AG04450 (cell line): ENCODE measurements around the gene PTPRG. TPM values are rescaled to one million over a fixed set of nuclear protein-coding genes. Genes with fewer than 3 reads are reported as not detected.

ENCODE experiments used
- CTCF ChIA-PET: fragments of 300-600, 350-600 bp; formaldehyde crosslinking; extraction: SDS; loops from one replicate; lab custom pipeline; 2022; ENCODE audit warnings: antibody characterized with exemption, inconsistent platforms; lab: Charles Lee
- POLR2A ChIA-PET: fragments of 350-600 bp; formaldehyde crosslinking; extraction: SDS; loops from one replicate; lab custom pipeline; 2021; ENCODE audit warnings: antibody characterized with exemption, inconsistent platforms; lab: Yijun Ruan, JAX
- DNase-seq: peaks from one replicate; pipeline ENCODE4 v3.0.0-alpha.2; 2011; ENCODE audit warnings: low read depth, low spot score
- H3K27ac ChIP-seq: one replicate; pipeline ENCODE4 v1.5.1; 2012; ENCODE audit warnings: low read depth, low read length, control low read depth
- H3K27me3 ChIP-seq: one replicate; pipeline ENCODE4 v1.6.0; 2012; ENCODE audit warnings: low read length; ENCODE audit not compliant: control insufficient read depth, insufficient read depth
- H3K4me3 ChIP-seq: 2 replicates; pipeline ENCODE4 v1.5.1; 2011; ENCODE audit warnings: mild to moderate bottlenecking, low read depth, low read length, control low read depth
- H3K9me3 ChIP-seq: 2 replicates; pipeline ENCODE4 v1.5.1; 2012; ENCODE audit warnings: low read length; ENCODE audit not compliant: control insufficient read depth, insufficient read depth
- polyA minus RNA-seq: library from RNA; depleted of rRNA, polyadenylated mRNA; stranded (reverse); fragments of >200 nt; gene quantifications from 2 replicates; pipeline ENCODE4 v1.2.3, GENCODE V29; 2011; rRNA and poly(A)+ RNA removed
- polyA plus RNA-seq: library from polyadenylated mRNA; depleted of rRNA; stranded (reverse); fragments of >200 nt; gene quantifications from 2 replicates; pipeline ENCODE4 v1.2.3, GENCODE V29; 2011; rRNA removed
- TF ChIP-seq, protein P1 (sequence below): IDR thresholded peaks from 2 replicates; pipeline ENCODE4 v1.5.1; 2011; ENCODE audit warnings: low read depth, low read length, control low read depth, inconsistent platforms

The PTPRG gene
- polyA plus RNA-seq (24.2 and 26.5 TPM in 2 replicates), polyA minus RNA-seq (65.4 and 67.3 TPM in 2 replicates)

DNA sequence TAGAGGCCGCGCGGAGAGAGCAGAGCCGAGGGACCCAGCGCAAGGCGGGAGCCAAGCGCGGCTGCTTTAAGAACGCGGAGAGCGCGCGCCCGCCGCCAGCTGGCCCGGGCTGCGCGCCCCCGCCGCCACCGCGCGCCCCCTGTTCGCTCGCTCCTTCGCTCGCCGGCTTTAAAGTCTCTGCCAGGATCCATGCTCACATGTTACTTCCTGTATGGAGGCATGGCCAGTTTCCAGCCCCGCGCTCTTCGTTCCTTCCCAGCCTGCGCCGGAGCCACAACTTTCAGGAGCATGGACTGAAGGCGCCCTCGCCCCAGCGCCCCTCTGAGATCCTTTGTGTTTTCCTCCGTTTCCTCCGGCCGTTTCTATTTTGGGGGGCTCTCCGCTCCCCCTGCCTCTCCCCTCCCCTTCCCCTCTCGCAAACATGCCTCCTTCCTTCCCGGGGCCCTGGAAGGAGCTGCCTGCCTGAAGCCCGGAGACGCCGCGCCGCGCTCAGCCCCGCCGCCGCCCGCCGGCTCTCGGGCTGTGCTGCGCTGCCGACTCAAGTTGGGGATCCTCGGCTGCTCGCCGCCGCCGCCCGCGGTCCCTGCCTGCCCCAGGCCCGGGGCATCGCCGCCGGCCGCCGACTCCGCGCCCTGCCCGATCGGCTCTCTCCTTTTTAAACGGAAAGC is at the start of gene PTPRG:
TSS of gene PTPRG (plus strand) at position 198 of the 668 bp plus-strand sequence. CDS start 717 bp downstream, outside the sequence.
- peak; percentile 83 for DNase-seq
- peak within 1 kb of the TSS; percentile 86 for H3K4me3 ChIP-seq
- H3K27me3 ChIP-seq: no peaks in the 10 kb centered on the region
- no peaks in the 10 kb centered on the region; the same call in 1 of the 2 replicates for H3K9me3 ChIP-seq
- H3K27ac ChIP-seq: peak within 1 kb of the TSS; percentile 96
- ChIA-PET POLR2A (interaction anchor here (0.6 to 2.3 kb wide), 22 partner anchors 15 to 1043 kb away, joined by 3 to 10 read pairs (median 3); no protein-coding TSS in a partner anchor), CTCF (interaction anchor here (0.6 to 5.9 kb wide), 5 partner anchors 10 to 627 kb away, joined by 3 to 61 read pairs (median 4); no protein-coding TSS in a partner anchor)
- TF ChIP-seq, protein P1, sequence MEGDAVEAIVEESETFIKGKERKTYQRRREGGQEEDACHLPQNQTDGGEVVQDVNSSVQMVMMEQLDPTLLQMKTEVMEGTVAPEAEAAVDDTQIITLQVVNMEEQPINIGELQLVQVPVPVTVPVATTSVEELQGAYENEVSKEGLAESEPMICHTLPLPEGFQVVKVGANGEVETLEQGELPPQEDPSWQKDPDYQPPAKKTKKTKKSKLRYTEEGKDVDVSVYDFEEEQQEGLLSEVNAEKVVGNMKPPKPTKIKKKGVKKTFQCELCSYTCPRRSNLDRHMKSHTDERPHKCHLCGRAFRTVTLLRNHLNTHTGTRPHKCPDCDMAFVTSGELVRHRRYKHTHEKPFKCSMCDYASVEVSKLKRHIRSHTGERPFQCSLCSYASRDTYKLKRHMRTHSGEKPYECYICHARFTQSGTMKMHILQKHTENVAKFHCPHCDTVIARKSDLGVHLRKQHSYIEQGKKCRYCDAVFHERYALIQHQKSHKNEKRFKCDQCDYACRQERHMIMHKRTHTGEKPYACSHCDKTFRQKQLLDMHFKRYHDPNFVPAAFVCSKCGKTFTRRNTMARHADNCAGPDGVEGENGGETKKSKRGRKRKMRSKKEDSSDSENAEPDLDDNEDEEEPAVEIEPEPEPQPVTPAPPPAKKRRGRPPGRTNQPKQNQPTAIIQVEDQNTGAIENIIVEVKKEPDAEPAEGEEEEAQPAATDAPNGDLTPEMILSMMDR: no peak

DNA sequence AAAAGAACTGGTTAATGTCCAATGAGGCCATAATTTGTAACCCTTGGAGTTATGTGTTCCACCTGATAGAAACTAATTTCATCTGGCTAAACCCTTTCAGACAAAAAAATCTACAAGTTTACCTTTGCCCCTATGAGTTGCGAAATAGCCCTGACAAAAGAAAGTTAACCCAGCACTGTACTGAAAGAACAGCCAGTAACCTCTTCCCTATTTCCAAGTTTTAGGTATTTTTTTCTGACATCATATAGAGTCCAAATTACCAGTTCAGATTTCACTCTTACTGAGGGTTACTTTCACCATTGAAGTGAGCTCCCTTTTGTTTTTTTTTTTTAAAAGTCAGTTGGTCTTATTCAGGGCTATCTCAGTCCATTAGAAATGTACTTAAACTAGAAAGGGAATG is 42.8 kb upstream of the PTPRG start:
- Histone ChIP-seq H3K27ac (no peak overlapping the region), H3K4me3 (no peak overlapping the region), H3K9me3 (no peaks in the 10 kb centered on the region), H3K27me3 (peaks cover 3% of the 10 kb centered on the region)
- TF ChIP-seq, protein P1: no peak
- POLR2A ChIA-PET: no interaction called here
- CTCF ChIA-PET: interaction anchor here (2.1 kb wide), 1 partner anchor 11 kb away, joined by 8 read pairs; no protein-coding TSS in a partner anchor
- no peak for DNase-seq

GRCh38 chr3:61520966-61521628 is 40.3 kb upstream of the PTPRG start:
- Histone ChIP-seq H3K4me3 (no peak overlapping the region), H3K9me3 (no peaks in the 10 kb centered on the region), H3K27me3 (peaks cover 10% of the 10 kb centered on the region), H3K27ac (no peak overlapping the region)
- DNase-seq: no peak
- ChIA-PET CTCF (interaction anchor here (0.6 to 0.9 kb wide), 2 partner anchors 9 kb away, joined by 3 read pairs; no protein-coding TSS in a partner anchor), POLR2A (no interaction called here)
- TF ChIP-seq, protein P1: no peak

DNA sequence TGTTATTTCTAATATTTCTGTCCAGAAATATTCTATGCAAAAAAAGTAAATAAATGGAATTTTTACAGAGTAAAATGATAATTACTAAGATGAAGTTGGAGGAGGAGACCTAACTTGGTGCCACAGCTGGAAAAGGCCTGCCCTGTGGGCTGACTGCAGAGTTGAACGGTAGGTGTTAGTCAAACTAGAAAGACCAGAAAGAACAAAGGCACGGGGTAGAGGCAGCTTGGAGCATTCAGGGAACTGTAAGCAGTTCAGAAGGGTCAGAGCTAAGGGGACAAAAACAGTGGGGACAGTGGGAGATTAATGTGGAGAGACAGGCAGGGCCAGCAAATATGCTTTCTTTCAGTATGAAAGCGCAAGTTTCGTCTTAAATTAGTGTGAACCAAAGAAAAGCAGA is 39.3 kb upstream of the PTPRG start:
- ChIA-PET POLR2A (interaction anchor here (0.7 kb wide), 1 partner anchor 265 kb away, joined by 3 read pairs; no protein-coding TSS in a partner anchor), CTCF (no interaction called here)
- no peak overlapping the region for H3K4me3 ChIP-seq
- TF ChIP-seq, protein P1: no peak
- H3K27me3 ChIP-seq: peaks cover 10% of the 10 kb centered on the region
- no peak overlapping the region for H3K27ac ChIP-seq
- H3K9me3 ChIP-seq: no peaks in the 10 kb centered on the region
- DNase-seq: no peak
